ENCODE results near the gene LAGE3.

Gene LAGE3

DNA sequence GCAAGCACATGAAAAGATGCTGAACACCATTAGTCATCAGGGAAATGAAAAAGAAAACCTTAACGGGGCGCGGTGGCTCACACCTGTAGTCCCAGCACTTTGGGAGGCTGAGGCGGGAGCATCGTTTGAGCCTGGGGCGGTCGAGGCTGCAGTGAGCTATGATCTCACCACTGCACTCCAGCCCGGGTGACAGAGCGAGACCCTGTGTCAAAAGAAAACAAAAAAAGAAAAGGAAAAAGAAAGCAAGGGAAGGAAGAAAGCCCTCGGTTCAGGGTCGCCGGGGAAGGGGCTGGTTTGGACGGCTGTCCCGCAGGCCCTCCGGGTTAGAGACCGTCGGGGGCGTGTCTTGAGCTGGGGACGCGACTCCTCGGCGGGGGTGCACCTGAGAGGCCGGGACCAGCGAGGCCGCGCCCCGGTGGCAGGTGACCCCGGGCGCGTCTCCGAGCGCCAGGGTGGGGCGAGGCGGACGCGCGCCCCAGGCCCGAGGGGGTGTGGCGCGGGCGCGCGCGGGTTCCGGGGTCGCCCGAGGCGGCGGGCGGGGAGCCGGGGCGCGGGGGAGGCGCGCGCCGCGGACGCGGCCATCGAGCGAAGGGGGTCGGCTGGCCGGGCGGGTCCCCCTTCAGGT is 21.5 kb downstream of the LAGE3 start:
- DNase-seq (ENCODE audit: low spot score) = peak; percentile 90

DNA sequence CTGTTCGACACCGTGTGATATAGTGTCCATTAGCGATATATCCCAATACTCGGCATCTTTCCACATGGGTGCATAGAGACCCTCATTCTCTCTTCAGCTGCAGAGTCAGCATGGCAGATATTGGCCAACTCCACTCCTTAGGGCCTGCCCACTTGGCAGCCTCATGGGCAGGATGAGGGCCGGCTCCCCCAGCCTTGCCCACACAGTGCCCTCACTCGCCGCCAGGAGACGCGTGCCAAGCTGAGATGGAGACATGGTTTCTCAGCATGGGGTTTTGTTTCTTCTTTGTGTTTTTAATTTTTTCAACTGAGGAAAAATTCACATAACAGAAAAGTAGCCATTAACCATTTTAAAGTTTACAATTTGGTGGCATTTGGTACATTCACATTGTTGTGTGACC is 26.3 kb downstream of the LAGE3 start:
- no peak for DNase-seq (ENCODE audit: low spot score)

GRCh38 chrX:154450312-154450711 is 28.8 kb downstream of the LAGE3 start:
- no peak for DNase-seq (ENCODE audit: low spot score)

DNA sequence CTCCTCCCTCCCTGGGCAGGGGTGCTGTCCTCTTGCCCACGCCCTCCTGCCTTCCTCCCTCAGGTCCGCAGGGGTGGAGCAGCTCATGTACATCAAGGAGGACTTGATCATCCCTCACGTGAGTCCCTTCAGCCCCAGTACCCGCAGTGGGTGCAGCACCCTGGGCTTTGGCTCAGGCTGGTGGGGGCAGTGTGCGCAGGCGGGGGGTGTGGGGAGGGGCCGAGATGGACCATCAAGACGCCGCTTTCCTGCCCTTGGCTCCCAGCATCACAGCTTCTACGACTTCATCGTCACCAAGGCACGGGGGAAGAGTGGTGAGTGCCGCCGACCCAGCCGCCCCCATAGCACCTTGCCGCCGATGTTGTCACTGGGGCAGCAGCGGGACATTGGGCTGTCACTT is 29.5 kb downstream of the LAGE3 start:
- no peak for DNase-seq (ENCODE audit: low spot score)

- DNase-seq (ENCODE audit: low spot score) = no peak
Observed at GRCh38 chrX:154448484-154448883, 30.6 kb downstream of the LAGE3 start.

- DNase-seq (ENCODE audit: low spot score) = no peak
Observed at GRCh38 chrX:154446430-154446829, 32.7 kb downstream of the LAGE3 start.

DNA sequence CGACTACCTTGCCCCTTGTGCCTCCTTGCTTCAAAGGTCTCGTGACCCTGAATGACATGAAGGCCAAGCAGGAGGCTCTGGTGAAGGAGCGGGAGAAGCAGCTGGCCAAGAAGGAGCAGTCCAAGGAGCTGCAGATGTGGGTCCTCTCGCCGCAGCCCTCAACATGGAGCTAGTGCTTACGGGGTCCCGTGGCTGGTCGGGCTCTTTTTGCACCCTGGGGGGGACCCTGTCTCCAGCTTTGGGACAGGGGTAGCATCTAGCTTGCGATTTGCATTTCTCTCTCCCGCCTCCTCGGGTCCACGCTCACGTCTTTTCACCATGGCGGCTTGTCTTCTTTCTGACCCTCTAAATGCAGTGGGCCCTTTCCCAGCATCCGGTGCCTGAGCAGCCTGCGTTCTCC is 33.3 kb downstream of the LAGE3 start:
- no peak for DNase-seq (ENCODE audit: low spot score)

DNA sequence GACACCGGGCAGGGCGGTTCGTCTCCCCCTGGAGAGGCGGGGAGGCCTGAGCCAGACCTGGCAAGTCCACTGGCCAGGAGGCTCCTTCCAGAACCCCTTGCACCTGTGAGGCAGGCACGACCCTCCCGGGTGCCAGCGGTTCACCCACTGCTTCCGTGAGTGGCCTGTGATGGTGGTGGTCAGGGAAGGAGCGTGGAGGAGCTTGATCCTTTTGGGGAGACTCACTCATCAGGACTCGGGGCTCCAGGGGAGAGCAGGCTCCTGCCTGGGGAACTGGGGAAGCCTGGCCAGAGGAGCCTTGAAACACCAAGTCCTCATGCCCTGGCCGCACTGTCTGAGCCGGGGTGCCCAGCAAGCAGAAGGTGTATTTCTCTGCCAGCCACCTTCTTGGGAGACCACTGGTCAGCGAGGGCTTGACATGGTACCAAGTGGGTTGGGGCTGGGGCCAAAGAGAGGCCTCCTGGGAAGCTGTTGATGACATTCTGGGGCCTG is 34.3 kb downstream of the LAGE3 start:
- DNase-seq (ENCODE audit: low spot score) = no peak

DNA sequence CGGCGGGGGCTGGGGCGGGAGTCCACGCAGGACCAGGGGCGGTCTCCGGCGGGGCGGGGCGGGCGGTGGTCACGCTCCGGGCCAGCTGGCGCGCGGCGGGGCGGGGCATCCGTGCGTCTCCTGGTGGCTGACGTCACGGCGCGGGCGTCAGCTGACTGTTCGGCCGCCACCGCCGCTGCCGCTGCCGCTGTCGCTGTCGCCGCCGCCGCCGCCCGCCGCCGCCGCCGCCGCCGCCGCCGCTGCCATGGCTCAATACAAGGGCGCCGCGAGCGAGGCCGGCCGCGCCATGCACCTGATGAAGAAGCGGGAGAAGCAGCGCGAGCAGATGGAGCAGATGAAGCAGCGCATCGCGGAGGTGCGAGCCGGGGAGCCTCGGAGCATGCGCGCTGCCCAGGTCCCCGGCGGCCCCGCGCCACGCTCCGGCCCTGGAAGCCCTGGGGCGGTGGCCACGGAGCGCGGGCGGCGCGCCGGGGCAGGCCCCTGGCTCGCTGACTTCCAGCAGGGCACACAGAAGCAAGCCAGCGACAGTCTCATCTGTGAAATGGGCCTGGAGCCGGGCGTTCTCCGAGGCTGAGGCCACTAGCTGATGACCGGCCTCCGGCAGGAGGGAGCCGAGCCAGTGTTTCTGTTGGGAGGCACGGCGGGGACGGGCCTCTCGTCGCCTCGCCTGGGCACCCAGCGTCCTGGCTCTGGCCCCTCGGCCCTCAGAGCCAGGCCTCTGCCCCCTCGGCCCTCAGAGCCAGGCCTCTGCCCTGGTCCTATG is 34.9 kb downstream of the LAGE3 start, which contains the start of gene FAM50A:
Gene FAM50A, plus strand, starts transcription at position 150 of the 763 bp plus-strand sequence. Its CDS starts 95 bp downstream, at position 245.
- DNase-seq (ENCODE audit: low spot score) = peak; percentile 86

DNA sequence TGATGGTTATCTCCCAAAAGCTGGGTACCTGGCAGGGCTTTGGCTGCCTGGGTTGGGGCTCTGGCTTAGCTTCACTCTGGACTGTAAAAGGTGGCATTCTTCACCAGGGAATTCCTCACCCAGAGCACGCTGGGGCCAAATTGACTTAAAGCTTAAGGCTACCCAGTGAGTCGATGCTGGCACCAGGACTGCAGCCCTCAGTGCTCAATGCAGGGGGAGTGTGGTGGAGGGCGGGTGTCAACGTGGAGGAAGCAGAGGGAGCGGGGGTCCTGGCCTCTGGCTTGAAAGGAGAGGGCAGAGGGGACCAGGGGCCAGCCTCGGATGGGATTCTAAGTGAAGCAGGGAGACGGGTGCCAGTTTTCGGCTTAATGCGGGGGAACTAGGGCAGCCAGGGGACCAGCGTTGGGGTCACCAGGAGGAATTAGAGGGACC is 35.6 kb downstream of the LAGE3 start:
- DNase-seq (ENCODE audit: low spot score) = no peak

DNA sequence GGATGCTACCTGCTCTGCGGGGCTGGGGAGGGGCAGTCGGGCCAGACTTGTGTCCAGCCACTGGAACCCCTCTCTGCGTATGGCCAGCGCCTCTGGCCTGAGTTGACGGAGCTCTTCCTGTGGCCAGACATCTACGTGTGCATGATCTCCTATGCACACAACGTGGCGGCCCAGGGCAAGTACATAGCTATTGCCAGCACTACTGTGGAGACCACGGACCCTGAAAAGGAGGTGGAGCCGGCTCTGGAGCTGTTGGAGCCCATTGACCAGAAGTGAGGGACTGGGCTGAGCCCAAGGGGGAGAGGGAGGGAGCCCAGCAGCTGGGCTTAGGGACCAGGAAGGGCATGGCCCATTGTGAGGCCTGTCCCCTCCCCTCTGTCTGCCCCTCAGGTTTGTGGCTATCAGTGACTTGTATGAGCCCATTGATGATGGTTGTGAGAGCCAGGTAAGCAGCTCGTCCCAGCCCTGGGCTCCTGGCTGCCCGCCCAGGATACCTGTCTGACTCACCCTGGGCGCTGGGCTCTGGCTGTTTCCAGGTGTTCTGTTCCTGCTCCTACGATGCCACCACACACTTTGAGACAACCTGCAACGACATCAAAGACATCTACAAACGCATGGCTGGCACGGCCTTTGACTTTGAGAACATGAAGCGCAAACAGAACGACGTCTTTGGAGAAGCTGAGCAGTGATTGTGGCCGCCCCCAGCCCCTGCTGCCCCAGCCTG is 36.9 kb downstream of the LAGE3 start:
- no peak for DNase-seq (ENCODE audit: low spot score)

- no peak for DNase-seq (ENCODE audit: low spot score)
Observed at GRCh38 chrX:154441564-154441963, 37.5 kb downstream of the LAGE3 start.

DNA sequence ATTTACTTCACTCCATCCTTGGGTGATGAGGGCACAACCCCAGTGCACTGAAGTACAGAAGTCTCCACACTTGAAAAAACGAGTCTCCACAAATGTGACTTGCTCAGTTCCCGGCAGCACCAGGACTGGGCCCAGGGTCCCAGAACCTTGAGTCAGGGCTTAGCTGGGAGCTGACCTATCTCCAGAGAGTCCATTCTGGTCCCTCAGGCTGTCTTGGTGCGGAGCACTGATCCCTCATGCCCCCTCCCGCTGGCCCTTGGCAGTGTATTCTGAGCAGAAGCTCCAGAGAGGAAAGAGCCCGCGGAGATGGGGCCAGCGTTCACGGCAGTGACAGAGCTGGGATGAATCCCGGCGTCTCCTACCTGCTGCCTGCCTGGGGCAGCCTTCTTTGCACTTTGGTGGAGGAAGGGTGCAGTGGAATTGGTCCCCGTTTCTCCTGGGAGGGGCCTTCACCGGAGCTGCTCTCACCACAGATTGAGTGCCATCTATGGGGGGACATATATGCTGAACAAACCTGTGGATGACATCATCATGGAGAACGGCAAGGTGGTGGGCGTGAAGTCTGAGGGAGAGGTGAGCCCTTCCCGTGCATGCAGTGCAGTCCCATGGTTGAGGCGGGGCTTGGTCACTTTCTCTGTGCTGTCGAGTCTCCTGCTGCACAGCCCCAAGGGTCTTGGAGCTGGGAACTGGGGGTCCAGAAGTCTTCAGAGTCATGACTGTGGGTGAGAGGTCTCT is 38.3 kb downstream of the LAGE3 start:
- DNase-seq (ENCODE audit: low spot score) = no peak

GRCh38 chrX:154439841-154440240 is 39.2 kb downstream of the LAGE3 start:
- DNase-seq (ENCODE audit: low spot score) = no peak

DNA sequence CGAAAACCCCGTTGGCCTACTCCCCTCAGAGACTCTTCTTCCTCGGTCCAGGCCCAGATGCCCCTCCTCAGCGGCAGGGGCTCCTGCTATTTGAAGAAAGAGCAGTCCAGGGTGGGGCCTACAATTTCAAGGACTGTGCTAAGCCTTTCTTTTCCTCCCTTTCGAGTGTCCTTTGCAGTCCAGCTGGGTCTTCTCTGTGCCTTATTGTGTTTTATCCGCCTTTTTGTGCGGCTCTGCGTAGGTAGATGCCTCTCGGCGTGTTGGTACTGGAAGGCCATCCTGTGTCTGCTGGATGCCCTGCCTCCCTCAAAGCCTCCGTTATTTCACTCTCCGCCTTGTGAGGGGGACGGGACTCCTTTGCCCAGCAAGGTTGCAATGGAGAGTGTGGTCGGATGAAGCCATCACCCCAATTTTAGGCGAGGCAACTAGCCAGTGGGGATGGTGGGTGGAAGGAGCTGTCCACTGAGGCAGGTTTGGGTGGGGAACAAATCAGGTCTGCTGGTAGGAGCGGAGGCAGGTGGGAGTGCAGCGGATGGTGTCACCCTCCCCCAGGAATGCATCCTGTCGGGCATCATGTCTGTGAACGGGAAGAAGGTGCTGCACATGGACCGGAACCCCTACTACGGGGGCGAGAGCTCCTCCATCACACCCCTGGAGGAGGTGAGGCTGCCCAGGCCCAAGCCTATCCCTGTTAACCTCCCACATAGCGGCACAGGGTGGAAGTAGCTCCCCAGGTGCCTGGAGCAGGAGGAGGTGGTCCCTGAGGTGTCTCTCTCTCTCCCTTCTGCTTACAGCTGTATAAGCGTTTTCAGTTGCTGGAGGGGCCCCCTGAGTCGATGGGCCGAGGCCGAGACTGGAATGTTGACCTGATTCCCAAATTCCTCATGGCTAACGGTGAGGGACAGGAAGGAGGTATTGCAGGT is 40.8 kb downstream of the LAGE3 start:
- DNase-seq (ENCODE audit: low spot score) = no peak

DNA sequence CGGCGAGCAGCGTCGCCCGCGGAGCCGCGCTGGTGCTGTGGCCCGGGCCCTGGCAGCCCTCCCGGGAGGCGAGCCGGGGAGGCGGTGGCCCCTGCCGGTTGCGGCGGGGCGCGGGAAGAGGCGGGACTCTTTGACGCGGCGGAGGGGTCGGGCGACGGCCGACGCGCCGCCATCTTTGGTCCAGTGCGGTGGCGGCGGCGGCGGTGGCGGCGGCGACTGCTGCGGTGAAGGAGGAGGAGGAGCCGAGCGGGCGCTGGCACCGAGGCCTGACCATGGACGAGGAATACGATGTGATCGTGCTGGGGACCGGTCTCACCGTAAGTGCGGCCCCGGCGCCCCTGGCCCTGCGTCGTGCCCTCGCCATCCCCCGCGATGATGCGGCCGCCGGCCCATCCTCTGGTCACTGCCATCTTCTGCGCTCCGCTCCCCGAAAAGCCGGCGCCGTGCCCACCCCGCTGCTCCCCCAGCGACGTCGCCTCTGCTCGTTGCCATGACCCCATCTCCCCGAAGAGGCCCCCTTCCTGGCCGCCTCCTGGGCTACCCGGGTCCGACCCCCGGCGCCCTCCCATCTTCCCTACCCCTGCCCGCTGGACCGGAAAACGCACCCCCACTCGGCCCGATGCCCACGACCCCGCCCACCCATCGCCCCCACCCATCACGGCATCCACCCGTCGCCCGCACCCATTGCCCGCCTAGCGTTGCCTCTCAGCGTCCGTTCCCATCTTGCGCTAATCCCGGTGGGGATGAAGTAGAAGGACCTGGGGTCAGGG is 41.9 kb downstream of the LAGE3 start, which contains the start of gene GDI1:
Gene GDI1, plus strand, starts transcription at position 172 of the 770 bp plus-strand sequence. Its CDS starts 101 bp downstream, at position 273.
- peak; percentile 80 for DNase-seq (ENCODE audit: low spot score)

GRCh38 chrX:154436374-154436982 is 42.6 kb downstream of the LAGE3 start:
- DNase-seq (ENCODE audit: low spot score) = peak; percentile 83

GRCh38 chrX:154435171-154435733 is 43.8 kb downstream of the LAGE3 start:
- no peak for DNase-seq (ENCODE audit: low spot score)
